Endometrium (tissue), 2 donors: Measurements from ENCODE around the gene GPR87.

Experiments used
- FAIRE-seq: peaks from 2 replicates; lab custom pipeline; 2012; peaks lifted over from hg19 to GRCh38; lab: Jason Lieb, UNC
- donor health status: control.
- donor health status: control.

GPR87 gene, protein sequence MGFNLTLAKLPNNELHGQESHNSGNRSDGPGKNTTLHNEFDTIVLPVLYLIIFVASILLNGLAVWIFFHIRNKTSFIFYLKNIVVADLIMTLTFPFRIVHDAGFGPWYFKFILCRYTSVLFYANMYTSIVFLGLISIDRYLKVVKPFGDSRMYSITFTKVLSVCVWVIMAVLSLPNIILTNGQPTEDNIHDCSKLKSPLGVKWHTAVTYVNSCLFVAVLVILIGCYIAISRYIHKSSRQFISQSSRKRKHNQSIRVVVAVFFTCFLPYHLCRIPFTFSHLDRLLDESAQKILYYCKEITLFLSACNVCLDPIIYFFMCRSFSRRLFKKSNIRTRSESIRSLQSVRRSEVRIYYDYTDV

DNA sequence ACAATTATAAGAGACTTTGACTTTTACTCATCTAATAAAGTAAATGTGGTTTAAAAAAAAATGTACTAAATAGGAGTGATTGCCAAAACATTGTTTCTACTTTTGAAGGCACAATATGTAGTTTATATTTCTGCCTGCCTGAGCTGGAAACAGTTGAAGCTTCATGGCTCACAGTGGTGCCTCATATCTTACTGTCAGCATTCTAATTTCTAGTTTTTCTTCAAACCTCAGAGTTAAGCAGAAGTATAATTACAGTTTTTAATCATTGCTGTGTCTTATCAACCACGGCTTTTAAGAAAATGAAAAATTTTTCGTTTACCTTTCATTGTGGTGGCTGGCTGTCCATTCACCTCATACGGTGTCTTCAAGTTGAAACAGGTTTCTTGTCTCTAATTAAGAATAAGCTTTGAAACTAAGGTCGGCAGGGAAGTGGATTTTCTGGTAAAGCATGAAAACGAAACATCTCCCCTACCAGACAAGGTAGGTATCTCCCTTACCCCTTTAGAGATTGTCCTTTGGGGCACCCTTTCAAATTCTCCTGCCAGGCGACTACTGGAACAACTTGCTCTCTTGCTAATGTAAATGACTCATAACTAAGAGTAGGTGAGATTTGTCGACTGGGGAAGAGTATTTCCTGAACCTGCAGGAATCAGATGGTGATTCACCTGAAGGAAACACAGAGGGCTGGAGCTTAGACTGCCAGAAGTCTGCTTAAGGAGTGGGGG is at the start of gene GPR87:
GPR87 (minus strand) TSS at position 554 of the 725 bp plus-strand sequence. CDS start 16,720 bp downstream, outside the sequence.
- FAIRE-seq = no peak

DNA sequence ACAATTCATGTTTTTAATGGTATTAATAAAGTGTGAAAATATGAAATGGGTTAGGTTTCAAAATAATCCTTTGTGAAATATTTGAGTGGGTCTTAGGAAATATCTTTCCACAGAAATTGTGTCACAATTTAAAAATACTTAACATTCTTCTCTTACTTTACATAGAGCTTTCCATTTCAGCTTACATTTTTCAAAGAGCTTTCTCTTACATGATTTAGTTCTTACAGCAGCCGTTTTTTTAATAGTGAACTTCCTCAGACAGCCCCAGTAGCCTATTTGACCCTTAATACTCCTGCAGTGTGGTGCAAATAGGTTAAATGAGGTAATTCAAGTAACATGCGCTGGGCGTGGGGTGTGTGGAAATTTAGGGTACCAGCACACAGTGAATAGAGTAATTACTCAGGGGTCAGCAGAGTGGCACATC is 46.1 kb upstream of the GPR87 start:
- FAIRE-seq = no peak

DNA sequence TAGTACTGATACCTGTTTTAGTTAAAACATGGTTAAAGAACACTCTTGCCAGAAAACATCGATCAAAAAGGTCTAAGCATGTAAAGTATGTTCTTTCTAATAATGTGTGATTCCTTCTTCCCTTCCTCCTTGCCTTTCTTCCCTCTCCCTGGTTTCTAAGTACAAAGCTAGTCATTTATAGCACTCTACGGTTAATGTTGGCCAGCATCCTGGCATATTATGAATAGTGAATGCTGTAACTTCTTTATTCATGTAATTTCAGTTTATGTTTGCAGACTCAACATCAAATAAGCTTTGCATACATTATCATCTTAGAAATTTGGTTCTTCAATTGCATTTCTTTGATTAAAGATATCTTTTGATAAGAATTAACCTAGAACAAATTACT is 40.8 kb upstream of the GPR87 start:
- no peak for FAIRE-seq

DNA sequence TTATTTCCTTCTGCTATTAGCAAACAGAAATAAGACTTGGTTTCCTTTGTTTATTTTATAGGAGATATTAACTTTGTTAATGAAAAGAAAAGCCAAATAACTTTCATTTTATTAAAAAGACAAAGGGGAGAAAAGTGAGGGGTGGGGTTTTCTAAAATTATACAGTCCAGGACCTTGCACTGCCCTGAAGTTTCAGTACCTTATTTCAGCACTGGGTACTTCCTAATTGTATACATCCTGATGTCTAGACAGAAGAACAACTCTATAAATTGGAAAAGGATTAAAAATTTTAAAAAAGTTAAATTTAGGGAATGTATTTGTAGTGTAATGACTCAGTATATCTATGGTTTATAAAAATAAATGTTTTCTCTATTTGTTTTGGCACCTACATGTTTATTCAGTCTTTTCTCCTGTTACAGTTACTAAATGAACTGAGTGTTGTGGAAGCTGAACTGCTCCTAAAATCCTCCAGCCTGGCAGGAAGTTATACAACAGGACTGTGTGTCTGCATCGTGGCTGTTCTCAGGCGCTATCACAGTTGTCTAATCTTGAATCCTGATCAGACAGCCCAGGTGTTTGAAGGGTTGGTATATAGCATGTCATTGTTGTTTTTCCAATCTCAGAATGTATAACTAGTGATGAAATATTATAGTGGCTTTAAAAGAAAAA is 40.3 kb upstream of the GPR87 start:
- FAIRE-seq = no peak

DNA sequence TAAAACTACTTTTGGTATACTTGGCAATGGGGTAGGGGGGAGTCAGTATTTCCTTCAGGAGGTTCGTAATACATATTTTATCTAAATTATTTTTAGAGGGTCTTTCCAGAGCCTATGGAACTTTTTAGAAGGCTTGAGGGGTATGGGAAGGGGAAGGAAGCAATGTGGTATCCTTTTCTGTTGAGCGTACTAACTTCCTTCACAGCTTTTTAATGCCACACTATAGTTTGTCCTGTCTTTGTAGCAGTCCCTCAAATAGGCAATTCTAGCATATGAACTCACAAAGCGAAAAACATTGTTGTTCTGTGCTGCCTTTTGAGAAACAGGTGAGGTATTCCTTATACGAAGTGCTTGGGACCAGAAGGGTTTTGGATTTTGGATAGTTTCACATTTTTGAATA is 35.0 kb upstream of the GPR87 start:
- no peak for FAIRE-seq

DNA sequence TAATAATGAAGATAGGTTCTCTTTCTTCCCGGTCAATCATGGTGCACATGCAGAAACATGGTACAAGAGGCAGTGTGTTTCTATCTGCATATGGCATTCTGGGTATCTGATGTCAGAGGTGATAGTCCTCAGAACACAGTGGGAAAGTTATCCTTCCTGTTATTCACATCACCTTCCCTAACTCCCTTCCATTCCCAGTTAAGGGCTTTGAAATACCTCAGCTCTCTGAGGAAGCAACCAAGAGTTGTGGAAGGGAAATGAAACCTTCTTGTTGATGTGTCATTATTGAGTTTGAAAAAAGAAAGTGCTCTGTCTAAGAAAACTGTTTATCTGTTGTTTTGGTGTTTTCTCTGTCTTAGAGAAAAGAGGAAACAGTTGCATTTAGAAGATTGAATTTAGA is 34.6 kb upstream of the GPR87 start:
- FAIRE-seq = no peak

DNA sequence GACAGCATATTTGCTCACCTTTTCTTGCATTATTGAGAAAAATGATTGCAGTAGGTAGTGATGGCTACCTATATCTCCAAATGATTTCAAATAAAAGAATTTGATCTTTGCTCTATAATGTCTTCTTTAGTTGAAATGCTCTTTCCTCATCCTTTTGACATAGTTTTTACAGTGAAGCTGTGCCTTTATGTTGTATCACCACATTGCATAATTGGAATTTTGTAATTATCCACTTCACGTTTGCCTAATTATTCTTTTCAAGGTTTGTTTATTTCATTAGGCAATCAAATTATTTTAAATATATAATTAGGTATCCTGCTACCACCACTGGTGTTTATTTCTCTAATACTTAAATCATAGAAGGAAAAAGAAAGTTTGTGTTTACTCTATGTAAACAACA is 34.0 kb upstream of the GPR87 start:
- FAIRE-seq = no peak

DNA sequence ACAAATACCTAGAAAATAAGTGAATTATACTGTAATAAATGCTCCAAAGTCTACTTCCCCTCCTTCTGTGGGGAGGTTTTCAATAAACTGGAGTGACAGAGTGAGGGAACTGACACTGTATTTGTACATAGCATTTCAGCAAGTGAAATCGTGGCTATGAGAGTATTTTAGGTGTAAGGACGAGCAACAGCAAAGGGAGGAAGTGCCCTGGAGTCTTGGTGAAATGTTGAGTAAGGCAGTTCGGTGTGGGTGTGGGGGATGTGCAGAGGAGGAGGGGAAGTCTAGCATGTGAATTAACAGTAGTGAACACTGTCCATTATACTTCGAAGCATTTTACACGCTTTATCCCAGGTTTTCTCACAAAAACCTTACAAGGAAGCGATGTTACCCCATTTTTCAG is 30.8 kb upstream of the GPR87 start:
- no peak for FAIRE-seq

DNA sequence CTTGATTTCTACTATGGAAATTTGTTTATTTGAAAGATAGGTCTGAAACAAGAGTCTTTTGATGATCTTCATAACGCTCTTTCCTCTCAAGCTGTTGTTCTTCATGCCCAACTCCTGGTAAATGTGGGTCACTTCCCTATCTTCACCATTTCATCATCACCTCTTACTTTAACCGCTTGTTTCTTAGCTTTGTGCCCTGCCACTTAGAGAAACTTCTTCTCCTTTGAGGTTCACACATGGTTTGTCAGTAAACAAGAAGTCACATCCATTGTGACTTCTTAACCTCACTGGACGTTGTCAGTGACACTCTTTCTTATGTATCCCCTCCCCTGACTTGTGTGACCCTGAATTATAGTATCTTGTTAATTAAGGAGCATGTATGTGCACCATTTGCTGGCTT is 29.7 kb upstream of the GPR87 start:
- FAIRE-seq = no peak

DNA sequence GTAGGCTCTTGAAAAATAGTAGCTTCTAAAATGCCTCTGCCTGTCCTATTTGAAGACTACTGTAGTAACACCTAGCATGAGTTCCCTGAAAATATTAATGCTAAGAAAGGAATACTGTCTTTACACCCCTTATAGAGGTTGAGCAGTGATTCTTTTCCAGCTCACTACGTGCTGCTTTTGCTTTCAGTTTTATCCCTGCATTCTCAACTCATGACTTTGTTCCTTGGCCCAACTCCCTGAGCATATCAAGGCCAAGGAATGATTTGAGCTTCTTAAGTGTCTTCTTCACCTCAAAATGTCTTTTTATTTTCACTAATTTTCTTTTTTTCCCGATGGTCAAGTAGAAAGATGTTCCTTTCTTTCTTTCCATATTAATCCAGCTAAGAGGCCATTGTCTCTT is 29.2 kb upstream of the GPR87 start:
- FAIRE-seq = no peak

DNA sequence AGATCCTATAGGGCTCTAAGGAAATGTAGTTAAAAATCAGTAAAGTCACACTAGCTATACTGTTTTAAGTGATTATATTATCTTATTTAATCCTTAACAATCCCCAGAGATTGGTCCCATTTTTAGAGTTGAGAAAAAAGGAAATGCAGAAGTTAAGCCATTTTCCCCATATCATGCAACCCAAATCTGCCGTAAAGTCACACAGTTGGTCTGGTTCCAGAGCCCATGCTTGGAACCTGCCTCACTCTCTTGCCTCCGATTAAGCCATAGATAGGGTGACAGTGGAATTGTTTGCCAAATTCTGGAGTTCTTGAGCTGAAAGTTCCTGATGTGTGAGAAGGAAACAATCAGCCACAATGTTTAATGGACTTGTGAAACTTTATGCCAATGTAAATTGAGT is 15.1 kb upstream of the GPR87 start:
- FAIRE-seq = no peak

DNA sequence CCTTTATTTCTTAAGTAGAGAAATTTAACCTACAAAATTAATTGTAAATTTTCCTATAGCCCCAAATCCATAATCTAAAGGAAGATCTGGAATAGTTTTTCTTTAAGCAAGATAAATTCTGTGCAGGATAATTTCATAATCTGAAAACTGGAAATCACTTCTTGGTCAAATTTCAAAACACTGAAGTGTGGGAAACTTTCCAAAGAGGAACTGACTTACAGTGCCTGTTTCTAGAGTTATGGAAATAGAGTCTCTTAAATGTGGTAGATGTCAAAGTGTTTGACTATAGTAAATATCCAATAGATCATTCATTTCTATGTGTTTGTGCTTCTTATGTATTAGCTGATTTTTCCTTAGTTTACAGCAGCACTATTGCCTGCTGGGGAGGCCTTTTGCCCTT is 14.3 kb upstream of the GPR87 start:
- no peak for FAIRE-seq

DNA sequence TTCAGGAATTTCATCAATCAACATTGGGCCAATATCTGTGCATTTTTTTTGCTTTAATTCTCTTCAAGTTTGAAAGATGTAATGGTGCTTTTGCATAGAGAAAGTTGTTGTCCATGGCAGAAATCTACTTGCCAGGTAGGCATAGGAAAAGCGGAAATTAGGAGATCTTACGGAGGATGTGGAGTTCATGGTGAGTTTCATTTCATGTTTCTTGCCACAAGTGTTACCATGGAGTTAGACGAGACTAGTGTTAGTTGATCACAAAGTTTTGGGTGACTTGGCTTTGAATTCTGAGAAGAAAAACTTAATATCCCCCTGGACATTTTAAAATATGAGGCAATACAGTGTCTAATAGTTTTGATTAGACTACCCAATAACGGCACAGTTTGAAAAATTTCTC is 13.8 kb upstream of the GPR87 start:
- no peak for FAIRE-seq

DNA sequence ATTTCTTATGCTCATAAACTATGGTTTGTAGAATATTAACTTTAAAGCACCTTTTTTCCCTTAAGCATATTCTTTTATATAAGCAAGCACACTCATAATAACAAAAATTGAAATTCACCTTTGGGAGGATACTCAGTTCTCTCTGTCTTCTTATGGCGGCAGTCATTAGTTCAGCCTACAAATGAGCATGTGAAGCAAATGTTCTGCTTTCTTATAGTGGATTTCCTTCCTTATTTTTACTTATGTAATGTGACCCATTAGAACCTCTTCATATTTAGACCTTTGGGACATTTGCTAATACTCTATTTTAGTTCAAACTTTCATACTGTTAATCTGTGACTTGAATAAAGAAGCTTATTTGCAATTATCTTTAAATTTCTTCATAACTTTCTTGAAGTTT is 12.7 kb upstream of the GPR87 start, which contains the start of gene P2RY13:
P2RY13 (minus strand) TSS at position 187 of the 400 bp plus-strand sequence; CDS start at position 166, 21 bp downstream.
- no peak for FAIRE-seq

DNA sequence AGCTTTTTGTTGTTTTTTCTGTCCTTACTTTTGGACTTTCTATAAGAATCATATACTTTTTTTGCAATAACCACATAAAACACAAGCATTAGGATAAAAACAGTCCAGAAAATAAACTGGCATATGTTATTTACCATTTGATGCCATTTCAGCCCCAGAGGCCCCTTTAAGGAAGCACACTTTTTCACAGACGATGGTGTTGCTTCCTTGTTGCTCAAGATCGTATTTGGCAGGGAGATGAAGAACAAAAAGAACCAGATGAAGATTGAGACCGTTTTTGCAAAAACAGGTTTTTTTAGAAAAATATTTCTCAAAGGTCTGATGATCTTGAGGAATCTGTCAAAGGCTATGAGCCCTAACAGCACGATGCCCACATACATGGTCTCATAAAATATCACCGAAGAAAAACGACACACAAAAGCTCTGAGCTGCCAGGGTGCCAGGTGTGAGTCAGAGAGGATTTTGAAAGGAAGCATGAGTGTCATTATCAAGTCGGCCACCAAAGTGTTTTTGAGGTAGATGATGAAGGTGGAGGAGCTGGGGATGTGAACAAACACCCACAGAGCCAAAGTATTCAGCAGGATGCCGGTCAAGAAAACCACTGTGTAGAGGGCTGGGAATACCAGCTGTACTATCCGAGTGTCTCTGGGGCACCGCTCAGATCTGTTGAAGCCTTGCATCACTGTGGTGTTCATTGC is 11.8 kb upstream of the GPR87 start:
- no peak for FAIRE-seq

DNA sequence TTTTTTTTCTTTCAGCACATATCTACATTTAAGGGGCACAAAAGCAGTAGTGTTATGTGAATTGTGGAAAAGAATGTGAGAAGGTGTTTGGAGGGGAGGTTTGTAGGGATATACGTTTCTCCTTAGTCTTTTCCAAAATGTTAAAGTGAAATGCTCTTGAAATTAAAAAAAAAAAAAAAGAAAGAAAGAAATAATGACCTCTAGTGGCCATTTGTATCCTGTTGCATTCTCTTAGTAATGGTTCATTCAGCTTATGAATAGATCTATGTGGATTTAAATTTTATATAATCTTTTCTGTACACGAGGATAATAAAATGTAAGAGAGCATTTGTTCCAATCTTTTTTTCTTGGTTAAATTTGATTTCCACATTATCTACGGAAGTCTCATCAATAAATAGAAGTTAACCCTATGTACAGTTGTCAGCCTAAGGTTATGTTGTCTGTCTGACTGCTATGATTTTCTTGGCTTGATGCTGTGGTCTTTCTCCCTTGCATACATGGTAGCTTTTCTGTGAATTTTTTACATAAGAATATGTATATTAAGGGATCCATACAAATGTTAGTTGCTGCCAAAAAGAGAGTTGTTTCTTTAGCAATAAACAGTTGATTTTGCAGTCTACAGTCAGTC is 11.1 kb upstream of the GPR87 start:
- peak; percentile 66 for FAIRE-seq

DNA sequence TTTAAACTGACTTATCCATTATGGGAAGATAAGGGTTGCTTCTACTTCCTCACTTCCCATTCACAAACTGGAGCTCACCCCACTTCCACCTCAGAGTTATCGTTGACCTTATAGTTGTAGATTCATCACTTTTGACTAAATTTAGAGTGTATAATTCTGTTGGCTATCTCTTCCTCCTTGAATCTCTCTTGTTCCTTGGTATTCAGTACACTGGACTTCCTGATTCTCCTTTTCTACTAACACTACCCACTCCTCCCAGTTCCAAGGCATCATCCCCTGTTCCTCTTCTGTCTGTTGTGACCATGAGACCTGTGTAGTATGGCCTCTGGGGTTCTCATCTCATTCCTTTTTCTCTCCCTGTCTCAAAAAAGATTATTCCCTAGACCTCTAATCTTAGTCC is 5.9 kb upstream of the GPR87 start:
- FAIRE-seq = no peak

DNA sequence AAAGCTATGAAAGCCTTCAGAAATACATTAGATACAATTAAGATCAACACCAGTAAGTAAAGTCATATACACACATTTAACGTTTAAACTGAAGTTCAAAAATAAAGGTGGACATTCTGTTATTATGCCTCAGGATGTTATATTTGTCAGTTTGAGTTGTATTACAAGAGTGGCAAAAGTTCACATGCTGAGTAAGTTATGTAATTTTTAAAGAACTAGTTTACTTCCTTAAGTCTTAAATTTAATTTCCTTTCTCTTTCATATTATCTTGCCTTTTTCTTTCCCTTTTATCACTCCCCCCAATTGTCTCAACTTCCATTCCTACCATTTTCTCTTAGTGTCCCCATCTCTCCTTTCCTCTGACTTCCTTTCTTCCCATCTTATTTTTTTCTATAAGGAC is 4.9 kb upstream of the GPR87 start:
- no peak for FAIRE-seq

DNA sequence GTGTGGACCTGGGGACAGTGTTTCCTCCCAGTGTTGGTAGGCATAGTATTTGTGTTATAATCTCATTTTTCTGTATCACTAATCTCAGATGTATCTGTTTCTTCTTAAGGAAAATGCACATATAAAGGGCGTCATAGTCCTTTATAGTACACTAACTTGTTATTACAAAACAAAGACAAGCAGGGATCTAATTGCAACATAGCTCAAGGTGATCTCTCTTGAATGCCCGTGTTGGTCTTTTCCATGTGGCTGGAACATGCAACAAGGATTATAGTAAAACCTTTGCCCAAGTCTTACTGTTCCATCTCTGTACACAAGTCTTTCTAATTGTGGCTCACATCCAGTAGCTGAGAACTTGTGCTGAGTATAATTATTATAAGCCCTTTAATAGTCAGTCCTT is 3.5 kb upstream of the GPR87 start:
- FAIRE-seq = no peak

DNA sequence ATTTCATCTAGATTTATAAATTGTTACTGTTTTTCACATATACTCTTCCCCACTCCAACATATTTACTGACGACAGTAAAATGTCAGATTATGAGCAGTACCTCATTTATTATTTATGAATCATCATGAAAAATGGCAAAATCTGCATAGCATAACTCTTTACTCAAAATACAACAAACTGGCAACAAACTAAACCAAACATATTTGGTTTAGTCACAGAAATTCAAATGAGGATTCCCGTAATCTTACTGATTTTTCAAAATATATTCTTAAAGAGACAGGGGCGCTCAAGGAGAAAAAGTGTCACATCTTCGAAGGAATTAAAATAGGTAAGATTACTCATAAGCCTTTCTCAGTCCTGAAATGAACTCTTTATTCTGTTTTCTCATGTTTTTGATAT is 3.0 kb upstream of the GPR87 start:
- no peak for FAIRE-seq

DNA sequence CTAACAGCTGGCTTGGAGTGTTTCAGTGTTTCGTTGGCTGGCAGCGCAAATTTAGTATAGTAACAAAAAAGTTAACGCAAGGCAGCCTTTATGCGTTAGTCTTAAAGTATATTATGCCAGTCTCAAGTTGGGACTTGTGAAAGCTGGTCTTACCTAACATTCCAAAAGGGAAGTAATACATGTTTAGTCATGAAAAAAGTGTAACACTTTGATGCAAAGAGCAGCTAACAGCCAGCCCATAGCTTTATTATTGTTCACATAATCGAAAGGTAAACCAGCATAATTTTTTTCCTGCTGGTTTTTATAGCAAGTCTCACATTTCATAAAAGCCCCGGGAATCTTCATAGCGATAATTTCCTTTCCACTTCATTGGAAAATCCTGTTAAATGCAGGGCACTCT is 2.4 kb upstream of the GPR87 start:
- no peak for FAIRE-seq

DNA sequence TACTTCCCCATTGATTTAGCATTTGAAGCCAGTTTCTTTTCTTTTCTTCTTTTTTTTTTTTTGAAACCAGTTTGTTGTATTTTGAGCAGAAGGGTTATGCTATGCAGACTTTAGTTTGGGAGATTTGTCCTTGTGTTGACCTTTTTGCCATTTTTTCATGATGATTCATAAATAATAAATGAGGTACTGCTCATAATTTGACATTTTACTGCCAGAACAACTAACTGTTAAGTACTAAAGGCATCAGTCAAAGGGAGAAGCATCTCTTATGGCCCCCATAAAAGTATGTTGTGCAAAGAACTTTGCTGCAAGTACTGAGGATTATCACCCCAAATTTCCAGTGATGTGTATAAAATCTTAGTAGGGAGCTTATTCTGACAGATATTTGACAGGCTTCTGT is 1.7 kb upstream of the GPR87 start:
- FAIRE-seq = no peak
